IMR-90 (cell line): ENCODE results near the gene USP40.

Experiments used
- BHLHE40 ChIP-seq: fragments of 150-350 bp; IDR thresholded peaks from 2 replicates; pipeline ENCODE4 v1.6.1; 2016; ENCODE audit warnings: mild to moderate bottlenecking, low read depth, low read length
- CTCF ChIP-seq: conservative IDR thresholded peaks from 2 replicates; pipeline ENCODE4 v1.5.1; 2012; ENCODE audit warnings: mild to moderate bottlenecking, low read depth, low read length, improper control_type of control experiment
- POLR2A ChIP-seq: IDR thresholded peaks from 2 replicates; pipeline ENCODE4 v1.6.1; 2012; ENCODE audit warnings: mild to moderate bottlenecking, low read depth, low read length
- RCOR1 ChIP-seq: IDR thresholded peaks from 2 replicates; pipeline ENCODE4 v1.6.1; 2012; ENCODE audit warnings: mild to moderate bottlenecking, low read length, improper control_type of control experiment; ENCODE audit not compliant: insufficient replicate concordance
- RFX5 ChIP-seq: IDR thresholded peaks from 2 replicates; pipeline ENCODE4 v1.8.0; 2012; ENCODE audit warnings: low read depth, mild to moderate bottlenecking, low read length, moderate library complexity

DNA sequence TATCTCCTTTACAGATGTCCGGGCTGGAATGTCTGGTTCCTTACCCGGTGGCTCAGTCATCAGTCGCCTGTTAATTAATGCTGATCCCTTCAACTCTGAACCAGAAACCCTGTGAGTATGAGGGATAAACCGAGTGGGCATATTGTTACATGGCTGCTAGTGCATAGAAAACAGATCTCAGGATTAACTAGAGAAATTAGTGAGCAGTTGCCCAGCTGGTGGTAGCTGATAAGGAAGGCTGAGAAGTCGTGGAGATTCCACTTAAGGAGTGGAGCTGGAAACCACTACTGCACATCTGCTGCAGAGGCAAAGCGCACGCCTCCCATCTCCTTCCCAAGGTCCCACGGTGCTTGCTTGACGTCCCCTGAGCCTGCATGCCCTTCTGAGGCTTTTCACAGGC is 114.6 kb downstream of the USP40 start:
- no peak for TF ChIP-seq CTCF
- no peak for TF ChIP-seq BHLHE40
- no peak for TF ChIP-seq POLR2A
- TF ChIP-seq RFX5, result no peak
- no peak for TF ChIP-seq RCOR1
